Motor neuron (in vitro differentiated cells): ENCODE measurements around the gene CTPS2. TPM values are rescaled to one million over a fixed set of nuclear protein-coding genes. Genes with fewer than 3 reads are reported as not detected.

Experiments used
- ATAC-seq, 8 experiments: fragments of 200-7000 bp; cut with Tn5 transposase; replicated peaks in 6 of 8; 2 replicates each; pipeline ENCODE4 v1.8.0; 2021; ENCODE audit warnings: mild to moderate bottlenecking in 8 of 8, moderate library complexity in 8 of 8
- H3K27ac ChIP-seq, 2 donors: fragments of 250-450 bp; sonication (Bioruptor Pico); 2 replicates each; pipeline ENCODE4 v1.9.0; 2021; ENCODE audit warnings: antibody characterized with exemption in 2 of 2, mild to moderate bottlenecking in 2 of 2, moderate library complexity in 1 of 2
- H3K4me1 ChIP-seq, 2 donors: fragments of 250-450 bp; sonication (Bioruptor Pico); replicated peaks in 1 of 2; 2 replicates each; pipeline ENCODE4 v1.6.1; 2021; ENCODE audit warnings: antibody characterized with exemption in 2 of 2, mild to moderate bottlenecking in 2 of 2, moderate library complexity in 1 of 2
- H3K4me3 ChIP-seq, 5 donors: fragments of 250-450 bp; sonication (Bioruptor Pico); 2 replicates each; pipeline ENCODE4 v1.9.0; 2021; ENCODE audit warnings: antibody characterized with exemption in 5 of 5, mild to moderate bottlenecking in 5 of 5, moderate library complexity in 4 of 5
- WGBS, 10 experiments: fragments of 450-650 bp; shearing (Covaris generic); methylation state at CpG; one replicate each; pipeline ENCODE4 v1.0.0; 2022; 5-methylcytosine and 5-hydroxymethylcytosine counted together
- in situ Hi-C, 9 experiments: fragments of 400-800 bp; cut with MboI; loops; one replicate each; pipeline ENCODE4 v1.15.0; 2021; ENCODE audit warnings: low sequenced_read_pairs in 9 of 9, low pct_unique_long_range_greater_than_20kb in 2 of 9; ENCODE audit not compliant: unreplicated experiment in 9 of 9
- total RNA-seq, 8 experiments: library from RNA; unstranded; fragments of 300-600 nt; gene quantifications; 2 replicates each; pipeline versions ENCODE4 v1.2.3 to v1.2.4, GENCODE V29; 2022

Gene CTPS2
- total RNA-seq, 8 experiments from 2014 or later = 5.2 to 40.6 (median 20.9) TPM

DNA sequence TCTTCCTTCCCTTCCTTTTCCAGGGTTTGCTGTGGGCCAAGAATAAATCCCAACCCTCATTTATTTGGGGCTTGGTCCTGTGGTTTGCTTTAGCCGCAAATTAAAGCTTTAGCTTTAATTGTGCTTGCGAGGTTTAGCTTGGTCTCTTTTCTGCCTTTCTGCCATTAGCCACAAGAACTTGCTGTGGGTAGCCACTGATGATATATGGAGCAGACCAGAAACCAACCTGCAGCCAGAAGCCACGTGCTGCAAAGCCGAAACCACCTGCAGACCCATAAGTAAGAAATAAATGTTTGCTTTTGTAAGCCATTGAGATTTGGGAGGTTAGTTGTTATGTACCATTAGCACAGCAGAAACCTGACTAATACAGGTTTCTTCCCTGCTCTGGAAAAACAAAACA is 152.3 kb downstream of the CTPS2 start:
- WGBS, 10 experiments = 87 to 100% (median 92%) methylated on average over 1 to 4 of the region's 4 CpGs; no CpG with 5 or more reads in 7 of the 10 experiments
- Histone ChIP-seq H3K4me1 (no peaks in the 10 kb centered on the region), H3K27ac (no peak overlapping the region), H3K4me3 (no peak overlapping the region)
- in situ Hi-C loops = no loop called here
- ATAC-seq = no peak

DNA sequence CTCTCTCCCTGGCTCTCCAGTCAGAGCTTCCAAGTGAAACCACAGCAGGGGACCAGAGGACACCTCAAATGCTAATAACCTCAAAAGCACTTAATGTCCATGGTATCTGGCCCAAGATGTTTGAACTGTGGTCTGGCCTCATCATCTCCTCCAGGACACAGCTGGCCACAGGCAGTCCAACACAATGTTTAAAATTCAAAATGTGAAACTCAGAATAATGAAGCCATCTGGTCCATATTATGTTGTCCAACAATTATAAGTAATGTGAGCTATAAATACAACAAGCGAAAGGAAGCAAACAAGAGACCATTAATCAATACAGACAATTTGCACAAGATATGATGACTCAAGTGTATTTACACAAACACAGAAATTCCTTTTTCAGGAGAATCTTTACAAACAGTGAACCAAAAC is 153.3 kb downstream of the CTPS2 start:
- H3K4me1 ChIP-seq = no peaks in the 10 kb centered on the region
- H3K27ac ChIP-seq = no peak overlapping the region
- no peak overlapping the region for H3K4me3 ChIP-seq
- WGBS, 10 experiments = 0 to 78% (median 71%) methylated on average over 1 of the region's 1 CpG; no CpG with 5 or more reads in 7 of the 10 experiments
- ATAC-seq = peak in 2 of 8 experiments; percentile 63 to 69
- in situ Hi-C loops = no loop called here

DNA sequence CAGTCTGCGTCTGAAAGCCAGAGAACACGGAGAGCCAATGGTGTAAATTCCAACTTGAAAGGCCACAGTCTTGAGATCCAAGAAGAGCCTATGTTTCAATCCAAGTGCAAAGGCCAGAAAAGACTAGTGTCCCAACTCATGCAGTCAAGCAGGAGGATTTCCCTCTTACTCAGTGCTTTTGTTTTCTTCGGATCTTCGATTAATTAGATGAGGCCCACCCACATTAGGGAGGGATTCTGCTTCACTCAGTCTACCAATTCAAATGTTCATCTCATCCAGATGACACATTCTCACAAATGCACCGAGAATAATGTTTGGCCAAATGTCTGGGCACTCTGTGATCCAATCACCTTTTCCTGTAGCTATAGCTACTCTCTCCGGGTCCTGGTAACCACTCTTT is 154.0 kb downstream of the CTPS2 start:
- WGBS, 10 experiments = 15 to 90% (median 50%) methylated on average over 1 to 6 of the region's 6 CpGs; no CpG with 5 or more reads in 4 of the 10 experiments
- no peak for ATAC-seq
- Histone ChIP-seq H3K4me1 (no peaks in the 10 kb centered on the region), H3K27ac (no peak overlapping the region), H3K4me3 (no peak overlapping the region)
- in situ Hi-C loops = no loop called here

DNA sequence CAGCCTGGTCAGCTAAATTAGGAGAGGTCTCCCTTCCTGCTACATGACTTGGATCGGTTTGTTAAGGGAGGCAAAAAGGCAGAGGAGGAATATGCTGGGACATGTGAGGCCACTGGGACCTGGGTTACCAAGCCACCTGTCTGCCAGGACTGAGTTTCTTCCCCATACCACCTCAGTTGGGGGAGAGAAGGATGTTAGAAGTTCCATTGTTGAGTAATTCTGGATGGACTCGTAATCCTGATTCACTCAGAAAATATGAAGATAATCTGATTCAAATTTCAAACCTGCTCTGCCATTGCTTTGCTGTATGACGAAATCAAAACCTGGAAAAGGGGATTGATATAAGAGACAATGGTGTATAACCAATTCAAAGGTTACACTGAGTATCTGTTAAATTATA is 159.9 kb downstream of the CTPS2 start:
- 19 to 95% (median 86%) methylated on average over 1 to 3 of the region's 3 CpGs; no CpG with 5 or more reads in 5 of the 10 experiments for WGBS, 10 experiments
- in situ Hi-C loops = no loop called here
- ATAC-seq = no peak
- no peak overlapping the region for H3K27ac ChIP-seq
- H3K4me3 ChIP-seq = no peak overlapping the region
- no peaks in the 10 kb centered on the region for H3K4me1 ChIP-seq

DNA sequence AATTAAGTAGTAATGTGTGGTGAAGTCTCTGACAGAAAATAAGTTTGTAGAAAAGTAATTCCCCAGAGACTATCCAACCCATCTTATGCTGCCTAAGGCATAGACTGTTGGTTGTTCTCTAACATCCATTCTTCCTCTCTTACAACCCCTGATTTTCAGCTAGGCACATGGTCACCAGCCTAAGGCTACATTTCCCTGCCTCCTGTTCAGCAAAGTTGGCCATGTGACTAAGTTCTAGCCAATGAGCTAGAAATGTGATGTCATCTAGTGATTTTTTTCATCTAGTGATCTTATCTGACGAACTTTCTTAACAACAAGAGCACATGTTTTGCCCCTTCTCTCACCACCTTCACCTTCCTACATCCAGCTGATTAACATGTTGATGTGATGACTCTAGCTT is 164.8 kb downstream of the CTPS2 start:
- Histone ChIP-seq H3K4me1 (no peaks in the 10 kb centered on the region), H3K4me3 (no peak overlapping the region), H3K27ac (no peak overlapping the region)
- ATAC-seq = no peak
- WGBS, 10 experiments = 20 to 83% (median 40%) methylated on average over 1 of the region's 1 CpG; no CpG with 5 or more reads in 7 of the 10 experiments
- in situ Hi-C loops = no loop called here

DNA sequence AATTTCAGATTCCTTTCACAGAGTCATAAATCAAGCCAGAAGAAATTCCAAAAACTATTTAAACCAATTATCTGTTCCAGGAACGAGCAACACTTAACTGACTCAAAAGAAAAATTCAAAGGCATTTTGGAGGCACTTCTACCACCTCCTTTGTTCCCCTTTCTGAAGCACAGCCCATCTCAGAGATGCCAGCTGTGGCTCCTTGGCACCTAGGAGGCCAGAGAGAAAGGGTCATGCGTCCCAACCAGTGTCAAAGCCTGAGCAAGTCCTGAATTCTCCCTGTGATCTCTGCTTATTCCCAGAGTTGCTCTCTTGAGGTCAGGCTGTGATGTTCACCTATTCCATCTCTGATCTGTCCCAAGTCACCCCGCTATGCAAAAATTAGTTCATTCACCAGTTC is 167.5 kb downstream of the CTPS2 start:
- WGBS, 10 experiments = 4 to 83% (median 57%) methylated on average over 1 to 3 of the region's 3 CpGs; no CpG with 5 or more reads in 6 of the 10 experiments
- ATAC-seq = no peak
- no peak overlapping the region for H3K27ac ChIP-seq

More for the DNA sequence above, 167.5 kb downstream of the CTPS2 start:
- in situ Hi-C loops = no loop called here
- H3K4me1 ChIP-seq = no peaks in the 10 kb centered on the region
- no peak overlapping the region for H3K4me3 ChIP-seq

Other genes starting within 250 kb of the CTPS2 start
- gene S100G, start 62.5 kb downstream of the CTPS2 start, total RNA-seq = not detected
- 10 to 100 TPM; 16.3 to 40.7 (median 23.2) TPM for gene SYAP1, start 6.9 kb upstream of the CTPS2 start, total RNA-seq
- gene TXLNG, start 73.8 kb upstream of the CTPS2 start, total RNA-seq = 10 to 100 TPM; 11.9 to 40.4 (median 13.6) TPM
- 100 to 1,000 TPM in 2 of 8 experiments, 10 to 100 TPM in 6; 45.6 to 138 (median 88.4) TPM for gene RBBP7, start 157.7 kb upstream of the CTPS2 start, total RNA-seq
- gene REPS2, start 234.0 kb upstream of the CTPS2 start, total RNA-seq = 10 to 100 TPM in 1 of 8 experiments, 1 to 10 TPM in 7; 1.1 to 14.7 (median 2.8) TPM